ENCODE measurements around the gene TSHR.

Gene TSHR

DNA sequence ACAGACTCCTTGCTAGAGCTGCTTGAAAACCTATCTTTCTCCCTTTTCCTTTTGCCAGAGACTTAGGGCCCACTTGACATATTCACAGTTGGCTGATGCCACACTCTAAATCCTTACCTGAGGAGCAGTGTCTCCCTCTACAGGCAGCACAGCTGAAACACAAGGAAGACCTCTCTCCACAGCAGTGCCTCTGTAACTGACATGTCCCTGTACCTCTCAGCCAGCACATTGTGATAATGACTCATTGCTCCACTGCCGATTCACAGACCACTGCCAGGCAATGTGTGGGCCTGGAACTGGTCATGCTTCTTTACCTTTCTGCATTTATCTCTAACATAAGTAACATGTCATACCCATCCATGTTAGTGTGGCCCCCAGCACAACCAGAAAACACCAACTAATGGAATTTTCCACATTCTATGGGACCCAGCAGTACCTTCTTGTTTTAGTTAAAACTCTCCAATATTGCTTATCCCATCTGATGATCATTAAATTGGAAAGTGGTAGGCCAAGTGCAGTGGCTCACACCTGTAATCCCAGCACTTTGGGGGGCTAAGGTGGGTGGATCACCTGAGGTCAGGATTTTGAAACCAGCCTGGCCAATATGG lies 208.8 kb downstream of the TSHR start:
- Histone ChIP-seq H3K27ac (no peak overlapping the region), H3K4me3 (no peak overlapping the region), H3K4me1 (peaks cover 0 to 3% (median 0%) of the 10 kb centered on the region in 4 donors), H3K9me3 (no peaks in the 10 kb centered on the region), H3K27me3 (no peaks in the 10 kb centered on the region), H3K36me3 (no peaks in the 10 kb centered on the region)
- DNase-seq = peak; percentile 52 to 71
- TF ChIP-seq, protein P1, sequence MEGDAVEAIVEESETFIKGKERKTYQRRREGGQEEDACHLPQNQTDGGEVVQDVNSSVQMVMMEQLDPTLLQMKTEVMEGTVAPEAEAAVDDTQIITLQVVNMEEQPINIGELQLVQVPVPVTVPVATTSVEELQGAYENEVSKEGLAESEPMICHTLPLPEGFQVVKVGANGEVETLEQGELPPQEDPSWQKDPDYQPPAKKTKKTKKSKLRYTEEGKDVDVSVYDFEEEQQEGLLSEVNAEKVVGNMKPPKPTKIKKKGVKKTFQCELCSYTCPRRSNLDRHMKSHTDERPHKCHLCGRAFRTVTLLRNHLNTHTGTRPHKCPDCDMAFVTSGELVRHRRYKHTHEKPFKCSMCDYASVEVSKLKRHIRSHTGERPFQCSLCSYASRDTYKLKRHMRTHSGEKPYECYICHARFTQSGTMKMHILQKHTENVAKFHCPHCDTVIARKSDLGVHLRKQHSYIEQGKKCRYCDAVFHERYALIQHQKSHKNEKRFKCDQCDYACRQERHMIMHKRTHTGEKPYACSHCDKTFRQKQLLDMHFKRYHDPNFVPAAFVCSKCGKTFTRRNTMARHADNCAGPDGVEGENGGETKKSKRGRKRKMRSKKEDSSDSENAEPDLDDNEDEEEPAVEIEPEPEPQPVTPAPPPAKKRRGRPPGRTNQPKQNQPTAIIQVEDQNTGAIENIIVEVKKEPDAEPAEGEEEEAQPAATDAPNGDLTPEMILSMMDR (IDR thresholded peaks at IDR 0.05) = no peak
- intact Hi-C loops (cut with DNase I; ENCODE audit: low total_unique reads) = no loop called here

DNA sequence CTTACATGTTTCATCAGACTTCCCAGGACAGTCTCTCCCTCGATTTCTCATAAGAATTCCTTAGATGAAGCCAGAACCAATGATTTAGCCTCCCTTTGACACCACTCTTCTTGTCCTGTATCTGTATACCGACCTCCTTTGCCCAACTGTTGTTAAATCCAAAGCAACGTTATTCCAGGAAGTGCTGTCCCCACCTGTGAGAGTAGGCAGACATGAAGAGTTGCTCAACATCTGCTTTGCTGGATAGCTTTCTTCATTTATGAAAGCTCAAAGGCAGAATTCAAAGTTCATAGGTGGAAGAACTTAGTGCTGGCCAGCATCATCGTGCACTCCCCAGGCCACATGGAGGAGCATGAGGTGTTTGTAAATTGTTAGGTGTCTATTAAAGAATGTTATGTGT lies 209.8 kb downstream of the TSHR start:
- H3K27me3 ChIP-seq = no peaks in the 10 kb centered on the region
- peaks cover 0 to 8% (median 3%) of the 10 kb centered on the region in 4 donors for H3K4me1 ChIP-seq
- no peak overlapping the region for H3K4me3 ChIP-seq
- H3K36me3 ChIP-seq = no peaks in the 10 kb centered on the region
- no peak overlapping the region for H3K27ac ChIP-seq
- TF ChIP-seq, protein P1 (IDR thresholded peaks at IDR 0.05) = no peak
- DNase-seq = no peak
- intact Hi-C loops (cut with DNase I; ENCODE audit: low total_unique reads) = no loop called here
- H3K9me3 ChIP-seq = no peaks in the 10 kb centered on the region

DNA sequence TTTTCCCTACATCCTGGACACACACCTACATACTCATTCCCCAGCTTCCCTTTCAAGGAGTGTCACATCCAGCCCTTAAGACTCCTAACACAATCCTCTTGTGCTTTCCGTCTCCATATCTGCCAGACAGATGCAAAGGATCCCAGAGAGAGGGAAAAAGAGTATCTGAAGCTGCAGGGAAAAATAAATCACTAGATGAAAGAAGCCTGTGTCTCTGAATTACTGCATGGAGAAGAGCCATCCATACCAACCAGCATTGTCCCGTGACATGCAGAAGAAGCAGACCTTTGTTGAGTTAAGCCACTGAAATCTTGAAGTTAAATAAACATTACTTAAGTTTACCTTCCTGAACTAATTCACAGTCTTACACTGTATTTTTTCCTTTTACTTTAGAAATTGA lies 210.7 kb downstream of the TSHR start:
- intact Hi-C loops (cut with DNase I; ENCODE audit: low total_unique reads) = no loop called here
- DNase-seq = no peak
- Histone ChIP-seq H3K4me3 (no peak overlapping the region), H3K4me1 (peaks cover 0 to 13% (median 3%) of the 10 kb centered on the region in 4 donors), H3K27me3 (no peaks in the 10 kb centered on the region), H3K36me3 (no peaks in the 10 kb centered on the region), H3K9me3 (no peaks in the 10 kb centered on the region), H3K27ac (no peak overlapping the region)
- TF ChIP-seq, protein P1 (IDR thresholded peaks at IDR 0.05) = no peak

DNA sequence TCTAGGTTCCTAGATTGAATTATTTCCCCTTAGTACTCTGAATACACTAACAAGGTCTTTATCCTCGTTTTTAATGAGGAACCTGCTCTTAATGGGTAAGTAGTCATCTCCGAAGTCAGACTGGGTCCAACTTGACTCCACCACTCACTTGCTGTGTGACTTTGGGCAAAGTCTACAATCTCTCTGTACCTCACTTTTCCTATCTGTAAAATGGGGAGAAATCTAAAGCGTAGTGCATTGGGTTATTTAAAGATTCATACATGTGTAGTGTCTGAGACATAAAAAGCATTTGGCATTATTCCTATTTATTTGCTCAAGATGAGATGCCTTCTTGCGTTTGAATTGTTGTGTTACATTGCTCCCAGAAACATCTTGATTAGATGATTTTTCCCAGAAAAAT lies 213.8 kb downstream of the TSHR start:
- DNase-seq = no peak
- no peaks in the 10 kb centered on the region for H3K27me3 ChIP-seq
- intact Hi-C loops (cut with DNase I; ENCODE audit: low total_unique reads) = no loop called here
- peak overlapping the region; percentile 86 for H3K27ac ChIP-seq
- H3K4me3 ChIP-seq = peak overlapping the region; percentile 61
- H3K4me1 ChIP-seq = peaks cover 0 to 13% (median 3%) of the 10 kb centered on the region in 4 donors
- TF ChIP-seq, protein P1 (IDR thresholded peaks at IDR 0.05) = no peak
- no peaks in the 10 kb centered on the region for H3K9me3 ChIP-seq
- no peaks in the 10 kb centered on the region for H3K36me3 ChIP-seq

DNA sequence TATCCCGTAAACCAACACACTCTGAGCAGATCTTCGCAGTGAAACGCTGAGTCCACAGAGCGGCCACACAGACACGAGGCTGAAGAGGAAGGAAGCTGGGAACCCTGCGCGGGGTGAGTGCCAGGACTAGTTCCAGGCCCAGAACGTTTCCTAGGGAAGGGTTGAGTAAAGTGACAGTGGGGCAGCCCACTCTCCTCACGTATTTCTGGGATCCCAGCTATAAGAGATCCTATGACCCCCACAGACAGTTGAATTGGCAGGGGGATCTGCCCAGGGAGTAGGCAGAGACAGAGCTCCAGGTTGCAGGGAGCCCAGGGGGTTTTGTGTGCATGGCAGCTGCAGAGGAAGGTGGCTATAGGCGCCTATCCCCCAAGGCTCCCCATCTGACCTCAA lies 214.3 kb downstream of the TSHR start:
- peak overlapping the region; percentile 61 for H3K4me3 ChIP-seq
- intact Hi-C loops (cut with DNase I; ENCODE audit: low total_unique reads) = loop anchor here (5.0 kb wide), 2 partner anchors 53 to 182 kb away; partner anchors contain the start of gene GTF2A1
- H3K36me3 ChIP-seq = no peaks in the 10 kb centered on the region
- H3K27me3 ChIP-seq = no peaks in the 10 kb centered on the region
- peak; percentile 78 to 83 for DNase-seq
- TF ChIP-seq, protein P1 (IDR thresholded peaks at IDR 0.05) = no peak
- peak overlapping the region; percentile 86 for H3K27ac ChIP-seq
- H3K4me1 ChIP-seq = peaks cover 0 to 13% (median 3%) of the 10 kb centered on the region in 4 donors
- no peaks in the 10 kb centered on the region for H3K9me3 ChIP-seq

Data from tibial artery (tissue), 4 donors.